Left cardiac atrium (tissue), 4 donors: ENCODE measurements around the gene APBB1IP. TPM values are rescaled to one million over a fixed set of nuclear protein-coding genes. Genes with fewer than 3 reads are reported as not detected.
"Not testable (repeated sequence)": the region's sequence is repeated elsewhere in the genome, so short reads cannot be mapped to it uniquely, and the experiment has no call there.

Experiments
- ATAC-seq, 2 donors: fragments of 200-7000 bp; cut with Tn5 transposase; one replicate each; pipeline ENCODE4 v1.9.1; 2020; ENCODE audit warnings: mild to moderate bottlenecking in 2 of 2, moderate library complexity in 2 of 2
- DNase-seq: peaks from one replicate; pipeline ENCODE4 v3.0.0-alpha.2; 2020
- intact Hi-C, 2 donors: fragments of 100-400 bp; cut with DNase I; formaldehyde crosslinking; loops; one replicate each; pipeline versions ENCODE4 v1.14.1 to v1.15.1; 2022 to 2023
- total RNA-seq, 2 donors: library from RNA; stranded (reverse); fragmentation: NEBNext Ultra II Directional; extraction: Animal tissue kit (Norgen Biotek cat#: 25700); gene quantifications; one replicate each; pipeline ENCODE4 v1.2.1, GENCODE V29; 2021
- donor health status: DM: no; HTN: yes; CAD: no.
- donor health status: DM: no; HTN: yes; CAD: no; lungs with severe emphysema.
- donor health status: DM: yes; HTN: yes; CAD: no.
- donor health status: Dilated cardiomyopathy.

Gene APBB1IP
- total RNA-seq, 2 donors from 2014 or later: 8.1 to 18.4 TPM

DNA sequence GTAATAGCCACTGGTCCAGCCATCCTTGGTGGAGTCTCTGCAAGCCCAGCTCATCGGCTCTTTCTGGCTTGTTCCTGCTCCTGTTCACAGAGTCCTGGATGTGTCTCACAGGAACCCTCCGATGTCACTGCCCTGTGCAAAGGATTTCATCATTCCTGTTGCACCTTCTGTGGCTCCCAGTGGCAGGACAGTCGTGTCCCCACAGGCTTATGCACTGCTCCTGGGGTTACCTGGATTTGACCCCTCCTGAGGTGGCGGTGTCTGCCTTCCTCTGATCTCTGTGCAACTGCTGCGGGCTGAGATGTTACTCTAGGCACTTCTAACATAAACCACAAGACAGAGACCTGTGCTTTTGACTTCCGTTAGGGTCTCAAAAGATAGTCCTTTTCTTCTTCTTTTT lies 30.6 kb downstream of the APBB1IP start:
- intact Hi-C loops: no loop called here
- DNase-seq (no peak), ATAC-seq (peak; percentile 12 to 34)

GRCh38 chr10:26472492-26472778 lies 34.3 kb downstream of the APBB1IP start:
- DNase-seq (no peak), ATAC-seq (no peak)
- intact Hi-C loops: no loop called here

DNA sequence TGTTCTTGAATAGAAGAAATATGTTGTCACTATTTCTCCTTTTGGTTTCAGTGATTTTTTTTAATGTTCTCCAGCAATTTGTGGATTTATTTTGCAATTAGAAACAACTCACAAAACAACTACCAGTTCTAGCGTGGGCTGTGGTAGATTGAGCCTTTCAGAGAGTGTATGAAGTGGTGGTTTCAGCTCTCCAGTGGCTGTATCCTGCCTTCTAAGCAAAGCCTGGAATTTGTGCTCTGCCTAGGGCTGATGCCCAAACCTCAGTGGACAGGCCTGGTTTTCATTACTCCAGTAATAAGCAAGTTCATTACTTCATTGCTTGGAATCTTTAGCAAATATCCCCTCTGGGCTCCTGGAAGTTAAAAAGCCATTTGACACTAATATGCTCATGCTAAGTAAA lies 35.9 kb downstream of the APBB1IP start:
- DNase-seq (no peak), ATAC-seq (peak; percentile 25 to 67)
- intact Hi-C loops: no loop called here

DNA sequence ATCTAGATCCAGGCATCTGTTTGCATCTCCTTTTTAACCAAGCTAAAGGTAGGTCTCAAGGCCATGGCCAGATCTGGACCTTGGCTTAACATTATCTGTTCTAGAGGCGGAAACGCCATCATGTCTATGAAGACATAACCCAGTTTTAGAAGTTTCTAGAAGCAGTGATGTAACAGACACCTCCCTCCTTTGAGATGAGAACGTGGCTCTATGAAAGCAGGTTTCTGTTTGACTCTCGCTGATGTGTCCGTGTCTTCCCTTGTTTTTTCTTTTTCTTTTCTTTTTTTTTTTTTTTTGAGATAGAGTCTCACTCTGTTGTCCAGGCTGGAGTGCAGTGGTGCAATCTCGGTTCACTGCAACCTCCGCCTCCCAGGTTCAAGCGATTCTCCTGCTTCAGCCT lies 36.7 kb downstream of the APBB1IP start:
- DNase-seq, intact Hi-C loops, ATAC-seq: not testable (repeated sequence)

DNA sequence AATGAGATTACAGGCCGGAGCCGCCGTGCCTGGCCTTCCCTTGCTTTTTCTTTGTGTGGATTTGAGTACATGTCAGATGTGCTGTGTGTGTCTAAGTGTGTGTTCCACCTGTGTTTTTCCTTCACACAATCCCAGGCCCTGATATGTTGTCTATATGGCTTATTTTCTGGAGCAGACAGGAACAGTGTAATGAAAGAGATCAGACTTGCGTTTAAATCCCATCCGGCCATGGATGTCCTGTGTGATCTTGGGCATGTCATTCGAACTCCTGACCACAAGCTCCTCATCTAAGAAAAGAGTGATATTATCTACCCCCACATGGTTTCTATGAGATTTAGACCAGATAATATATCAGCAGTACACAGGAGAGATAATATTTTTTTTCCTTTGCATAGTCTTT lies 37.2 kb downstream of the APBB1IP start:
- ATAC-seq: no peak
- DNase-seq: no peak
- intact Hi-C loops: no loop called here

- ATAC-seq: no peak
- intact Hi-C loops: no loop called here
- no peak for DNase-seq
Observed at GRCh38 chr10:26477501-26477900, 39.4 kb downstream of the APBB1IP start.

- ATAC-seq (no peak), DNase-seq (no peak)
- intact Hi-C loops: no loop called here
Observed at GRCh38 chr10:26478061-26478460, 39.9 kb downstream of the APBB1IP start.

GRCh38 chr10:26479766-26480492 lies 41.8 kb downstream of the APBB1IP start:
- no peak for DNase-seq
- no peak for ATAC-seq
- intact Hi-C loops: no loop called here

DNA sequence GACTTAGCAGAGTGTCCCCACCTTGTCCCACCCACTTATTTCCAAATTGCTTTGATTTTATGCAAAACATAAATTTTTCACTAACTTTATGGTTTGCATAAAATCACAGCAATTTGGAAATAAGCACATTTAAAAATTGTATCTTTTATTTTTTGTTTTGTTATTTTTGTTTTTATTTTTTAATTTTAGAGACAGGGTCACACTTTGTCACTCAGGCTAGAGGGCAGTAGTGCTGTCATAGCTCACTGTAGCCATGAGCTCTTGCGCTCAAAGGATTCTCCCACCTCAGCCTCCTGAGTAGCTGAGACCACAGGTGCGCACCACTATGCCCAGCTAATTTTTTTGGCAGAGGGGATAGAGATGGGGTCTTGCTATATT lies 43.2 kb downstream of the APBB1IP start:
- no peak for ATAC-seq

GRCh38 chr10:26481914-26482550 lies 43.9 kb downstream of the APBB1IP start:
- intact Hi-C loops: no loop called here
- DNase-seq (no peak), ATAC-seq (no peak)

More for the DNA sequence above, 43.2 kb downstream of the APBB1IP start:
- intact Hi-C loops: no loop called here
- DNase-seq: no peak

DNA sequence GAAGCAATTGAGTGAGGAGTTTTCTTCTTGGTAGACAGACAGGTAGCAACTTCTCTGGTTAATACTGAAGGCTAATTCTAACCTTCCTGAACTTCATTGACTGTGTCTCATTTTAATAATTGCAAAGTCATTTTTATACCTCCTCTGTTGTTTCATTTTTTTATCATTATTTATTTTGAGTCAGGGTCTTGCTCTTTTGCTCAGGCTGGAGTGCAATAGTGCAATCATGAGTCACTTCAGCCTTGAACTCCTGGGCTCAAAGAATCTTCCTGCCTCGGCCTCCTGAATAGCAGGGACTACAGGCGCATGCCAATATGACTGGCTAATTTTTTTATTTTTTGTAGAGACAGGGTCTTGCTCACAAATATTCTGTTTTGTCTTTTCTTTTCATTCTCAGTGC lies 45.4 kb downstream of the APBB1IP start:
- intact Hi-C loops: no loop called here
- no peak for ATAC-seq
- DNase-seq: no peak

- intact Hi-C loops: no loop called here
- ATAC-seq (peak; percentile 56 to 68), DNase-seq (no peak)
Observed at GRCh38 chr10:26485150-26485941, 47.2 kb downstream of the APBB1IP start.

DNA sequence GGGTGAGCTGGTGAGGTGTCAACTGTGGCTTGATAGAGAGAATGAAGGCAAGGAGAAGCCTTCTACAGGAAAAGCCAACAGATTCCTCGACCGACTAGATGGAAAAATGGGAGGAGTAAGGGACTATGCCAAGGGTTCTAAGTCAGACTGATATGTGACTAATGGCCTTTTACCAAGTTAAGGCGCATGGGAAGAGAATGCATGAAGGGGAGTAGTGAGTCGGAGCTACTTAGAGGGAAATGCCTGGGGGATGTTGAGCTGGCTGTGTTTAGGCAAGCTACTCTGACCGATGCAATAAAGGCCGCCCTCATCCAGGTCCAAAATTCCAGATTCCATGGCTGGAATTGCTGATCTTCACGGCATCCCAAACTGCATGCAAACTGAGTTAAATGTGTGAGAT lies 48.2 kb downstream of the APBB1IP start:
- intact Hi-C loops: no loop called here
- ATAC-seq (peak; percentile 86 to 87), DNase-seq (no peak)

GRCh38 chr10:26486990-26487850 lies 49.1 kb downstream of the APBB1IP start:
- ATAC-seq: peak; percentile 83 to 91

GRCh38 chr10:26488344-26488743 lies 50.2 kb downstream of the APBB1IP start:
- DNase-seq: no peak
- intact Hi-C loops: no loop called here
- no peak for ATAC-seq

More at GRCh38 chr10:26486990-26487850, 49.1 kb downstream of the APBB1IP start:
- intact Hi-C loops: no loop called here
- DNase-seq: no peak

DNA sequence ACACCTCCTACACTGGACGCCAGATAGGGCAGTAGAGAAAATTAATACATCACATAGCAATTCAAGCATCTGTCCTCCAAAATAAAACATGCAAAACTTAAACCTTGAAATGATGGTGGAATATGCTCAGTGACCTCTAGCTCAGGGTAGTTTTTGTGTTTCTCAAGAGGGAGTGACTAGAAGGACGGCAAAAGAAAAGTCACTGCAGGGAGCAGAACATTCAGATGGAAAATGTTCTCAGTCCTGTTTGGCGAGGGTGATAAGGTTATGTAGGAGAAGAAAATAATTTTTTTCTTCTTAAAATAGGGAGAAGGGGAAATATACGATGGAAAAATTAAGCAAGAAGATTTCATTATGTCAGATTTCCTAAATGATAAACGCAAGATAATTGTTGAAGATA lies 50.9 kb downstream of the APBB1IP start:
- intact Hi-C loops: no loop called here
- DNase-seq (no peak), ATAC-seq (no peak)

GRCh38 chr10:26490367-26490766 lies 52.2 kb downstream of the APBB1IP start:
- intact Hi-C loops, DNase-seq, ATAC-seq: not testable (repeated sequence)

DNA sequence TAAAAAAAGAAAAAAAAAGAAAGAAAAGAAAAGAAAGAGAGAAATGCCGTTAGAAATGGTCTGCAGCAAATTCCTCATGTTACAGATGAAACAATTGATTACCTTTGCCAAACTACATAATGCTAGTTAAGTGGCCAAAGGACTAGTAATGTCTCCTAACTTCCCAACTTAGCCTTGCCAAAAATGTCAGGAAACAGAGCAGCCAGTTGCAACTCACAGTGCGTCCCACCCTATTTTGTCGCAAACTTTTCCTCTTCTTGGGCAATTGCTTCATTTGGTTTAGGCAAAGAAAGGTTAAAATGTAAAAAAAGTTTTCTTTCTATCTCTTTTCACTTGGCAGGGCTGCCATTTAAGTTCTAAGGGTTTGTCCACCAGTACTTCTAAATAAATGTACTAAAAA lies 53.1 kb downstream of the APBB1IP start:
- DNase-seq: no peak
- no peak for ATAC-seq
- intact Hi-C loops: no loop called here

GRCh38 chr10:26491934-26492333 lies 53.8 kb downstream of the APBB1IP start:
- intact Hi-C loops: no loop called here
- no peak for DNase-seq
- peak; percentile 13 to 73 for ATAC-seq
